Measurements from ENCODE around the gene CDH26.

DNA sequence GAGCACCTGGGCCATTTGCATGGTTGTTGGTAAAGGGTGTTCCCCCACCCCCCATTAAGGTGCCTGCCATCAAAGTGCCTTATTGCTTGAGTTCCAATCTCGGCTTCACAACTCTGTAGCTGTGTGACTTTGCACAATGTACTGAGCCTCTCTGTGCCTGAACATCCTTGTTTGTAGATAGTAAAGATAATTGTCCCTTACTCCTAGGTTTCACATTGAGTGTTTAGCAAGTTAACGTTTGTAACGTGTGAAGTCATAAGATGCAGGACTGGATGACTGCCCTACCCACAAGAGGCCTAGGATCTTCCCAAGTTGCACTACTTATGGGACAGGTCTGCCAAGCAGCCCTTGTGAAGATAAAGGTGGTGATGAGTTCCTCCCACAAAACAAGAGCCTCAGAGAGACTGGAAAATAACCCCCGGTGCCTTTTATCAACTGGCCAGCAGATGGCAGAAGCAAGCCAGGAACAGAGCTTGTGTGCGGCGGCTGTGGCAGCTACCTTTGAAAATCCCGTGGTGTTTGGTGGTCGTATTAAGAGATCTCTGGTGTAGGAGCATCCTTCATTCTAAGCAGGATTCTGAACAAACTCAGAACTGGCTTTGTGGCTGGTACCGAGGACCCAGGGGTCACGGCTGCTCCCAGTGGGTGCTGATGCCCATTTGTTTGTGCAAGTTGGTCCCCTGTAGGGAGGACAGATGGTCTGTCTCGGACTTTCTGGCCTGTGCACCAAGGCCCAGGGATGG is 99.1 kb downstream of the CDH26 start:
- TF ChIP-seq, protein P1, sequence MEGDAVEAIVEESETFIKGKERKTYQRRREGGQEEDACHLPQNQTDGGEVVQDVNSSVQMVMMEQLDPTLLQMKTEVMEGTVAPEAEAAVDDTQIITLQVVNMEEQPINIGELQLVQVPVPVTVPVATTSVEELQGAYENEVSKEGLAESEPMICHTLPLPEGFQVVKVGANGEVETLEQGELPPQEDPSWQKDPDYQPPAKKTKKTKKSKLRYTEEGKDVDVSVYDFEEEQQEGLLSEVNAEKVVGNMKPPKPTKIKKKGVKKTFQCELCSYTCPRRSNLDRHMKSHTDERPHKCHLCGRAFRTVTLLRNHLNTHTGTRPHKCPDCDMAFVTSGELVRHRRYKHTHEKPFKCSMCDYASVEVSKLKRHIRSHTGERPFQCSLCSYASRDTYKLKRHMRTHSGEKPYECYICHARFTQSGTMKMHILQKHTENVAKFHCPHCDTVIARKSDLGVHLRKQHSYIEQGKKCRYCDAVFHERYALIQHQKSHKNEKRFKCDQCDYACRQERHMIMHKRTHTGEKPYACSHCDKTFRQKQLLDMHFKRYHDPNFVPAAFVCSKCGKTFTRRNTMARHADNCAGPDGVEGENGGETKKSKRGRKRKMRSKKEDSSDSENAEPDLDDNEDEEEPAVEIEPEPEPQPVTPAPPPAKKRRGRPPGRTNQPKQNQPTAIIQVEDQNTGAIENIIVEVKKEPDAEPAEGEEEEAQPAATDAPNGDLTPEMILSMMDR (IDR thresholded peaks at IDR 0.05): peak; percentile 55 to 77 (median 75)
- TF ChIP-seq POLR2A (IDR thresholded peaks at IDR 0.05): no peak
